Rectal smooth muscle tissue (tissue), 1 donor: ENCODE measurements around the gene RAD9A.
"Not testable (repeated sequence)": the region's sequence is repeated elsewhere in the genome, so short reads cannot be mapped to it uniquely, and the experiment has no call there.

ENCODE experiments used
- H3K27ac ChIP-seq: one replicate; pipeline ENCODE4 v1.7.0; 2013; ENCODE audit warnings: low read depth, low read length, inconsistent platforms
- H3K27me3 ChIP-seq: one replicate; pipeline ENCODE4 v1.7.0; 2013; ENCODE audit warnings: low read length; ENCODE audit not compliant: control insufficient read depth, insufficient read depth
- H3K36me3 ChIP-seq: one replicate; pipeline ENCODE4 v1.7.0; 2013; ENCODE audit warnings: low read length; ENCODE audit not compliant: control insufficient read depth, insufficient read depth
- H3K4me1 ChIP-seq: one replicate; pipeline ENCODE4 v1.7.0; 2013; ENCODE audit warnings: low read length; ENCODE audit not compliant: control insufficient read depth, insufficient read depth
- H3K4me3 ChIP-seq: one replicate; pipeline ENCODE4 v1.7.0; 2013; ENCODE audit warnings: low read length
- H3K9ac ChIP-seq: one replicate; pipeline ENCODE4 v1.7.0; 2013; ENCODE audit warnings: low read length

The RAD9A gene

GRCh38 chr11:67397536-67397935, 5.8 kb downstream of the RAD9A start:
- no peak overlapping the region for H3K27ac ChIP-seq
- peaks cover 15% of the 10 kb centered on the region for H3K4me1 ChIP-seq
- no peak overlapping the region for H3K4me3 ChIP-seq
- H3K27me3 ChIP-seq, result no peaks in the 10 kb centered on the region
- H3K9ac ChIP-seq, result no peak overlapping the region
- H3K36me3 ChIP-seq, result peaks cover 20% of the 10 kb centered on the region

GRCh38 chr11:67397986-67398660, 6.3 kb downstream of the RAD9A start:
- peaks cover 20% of the 10 kb centered on the region for H3K36me3 ChIP-seq
- H3K27me3 ChIP-seq, result no peaks in the 10 kb centered on the region
- peaks cover 13% of the 10 kb centered on the region for H3K4me1 ChIP-seq
- no peak overlapping the region for H3K4me3 ChIP-seq
- H3K27ac ChIP-seq, result no peak overlapping the region
- H3K9ac ChIP-seq, result no peak overlapping the region

- no peak overlapping the region for H3K27ac ChIP-seq
Observed at GRCh38 chr11:67398661-67399563, 7.1 kb downstream of the RAD9A start.

GRCh38 chr11:67400251-67400941, 8.6 kb downstream of the RAD9A start:
- H3K4me3 ChIP-seq, result peak overlapping the region; percentile 87
- peaks cover 20% of the 10 kb centered on the region for H3K36me3 ChIP-seq
- peak overlapping the region; percentile 81 for H3K9ac ChIP-seq
- H3K27ac ChIP-seq, result peak overlapping the region; percentile 91
- H3K27me3 ChIP-seq, result no peaks in the 10 kb centered on the region
- H3K4me1 ChIP-seq, result peaks cover 13% of the 10 kb centered on the region

More at GRCh38 chr11:67398661-67399563, 7.1 kb downstream of the RAD9A start:
- Histone ChIP-seq H3K9ac (no peak overlapping the region), H3K4me1 (peaks cover 13% of the 10 kb centered on the region), H3K4me3 (no peak overlapping the region), H3K27me3 (no peaks in the 10 kb centered on the region), H3K36me3 (peaks cover 20% of the 10 kb centered on the region)

GRCh38 chr11:67400942-67401494, 9.2 kb downstream of the RAD9A start:
- H3K9ac ChIP-seq, result peak overlapping the region; percentile 81
- H3K4me3 ChIP-seq, result peak overlapping the region; percentile 87
- peaks cover 20% of the 10 kb centered on the region for H3K36me3 ChIP-seq
- no peaks in the 10 kb centered on the region for H3K27me3 ChIP-seq
- H3K4me1 ChIP-seq, result peaks cover 13% of the 10 kb centered on the region
- peak overlapping the region; percentile 91 for H3K27ac ChIP-seq

GRCh38 chr11:67401495-67402191, 9.9 kb downstream of the RAD9A start, which contains the start of gene PPP1CA:
Gene PPP1CA (minus strand): TSS chr11:67401858. CDS start chr11:67401782, 76 bp downstream.
- Histone ChIP-seq H3K27me3 (no peaks in the 10 kb centered on the region), H3K4me3 (peak within 1 kb of the TSS; percentile 87), H3K9ac (peak within 1 kb of the TSS; percentile 82), H3K4me1 (peaks cover 13% of the 10 kb centered on the region), H3K27ac (peak within 1 kb of the TSS; percentile 91), H3K36me3 (peaks cover 20% of the 10 kb centered on the region)

- H3K27me3 ChIP-seq, result not testable (repeated sequence)
- H3K27ac ChIP-seq, result peak overlapping the region; percentile 90
- H3K4me1 ChIP-seq, result peaks cover 13% of the 10 kb centered on the region
- H3K9ac ChIP-seq, result peak overlapping the region; percentile 82
- peak overlapping the region; percentile 76 for H3K4me3 ChIP-seq
- H3K36me3 ChIP-seq, result peaks cover 20% of the 10 kb centered on the region
Observed at GRCh38 chr11:67402192-67402839, 10.5 kb downstream of the RAD9A start.

GRCh38 chr11:67403085-67403484, 11.3 kb downstream of the RAD9A start:
- peaks cover 13% of the 10 kb centered on the region for H3K4me1 ChIP-seq
- not testable (repeated sequence) for H3K4me3 ChIP-seq, H3K27ac ChIP-seq, H3K9ac ChIP-seq, H3K27me3 ChIP-seq
- H3K36me3 ChIP-seq, result peaks cover 14% of the 10 kb centered on the region

GRCh38 chr11:67404515-67405195, 12.9 kb downstream of the RAD9A start:
- no peak overlapping the region for H3K27ac ChIP-seq
- H3K9ac ChIP-seq, result no peak overlapping the region
- H3K36me3 ChIP-seq, result no peaks in the 10 kb centered on the region

GRCh38 chr11:67405196-67405567, 13.4 kb downstream of the RAD9A start:
- H3K36me3 ChIP-seq, result no peaks in the 10 kb centered on the region
- H3K27me3 ChIP-seq, result peaks cover 4% of the 10 kb centered on the region
- H3K9ac ChIP-seq, result no peak overlapping the region
- peak overlapping the region; percentile 57 for H3K4me3 ChIP-seq
- H3K4me1 ChIP-seq, result peaks cover 4% of the 10 kb centered on the region
- H3K27ac ChIP-seq, result no peak overlapping the region

More at GRCh38 chr11:67404515-67405195, 12.9 kb downstream of the RAD9A start:
- Histone ChIP-seq H3K27me3 (peaks cover 4% of the 10 kb centered on the region), H3K4me1 (peaks cover 8% of the 10 kb centered on the region), H3K4me3 (peak overlapping the region; percentile 57)
